ENCODE results near the gene SNX12. TPM values are rescaled to one million over a fixed set of nuclear protein-coding genes. Genes with fewer than 3 reads are reported as not detected.

Gene SNX12
- total RNA-seq (10 to 100 TPM; 42.0 to 67.7 TPM), polyA plus RNA-seq (10 to 100 TPM; 22.7 to 35.1 TPM)
- long read RNA-seq, donor 1, transcript SNX12-202 (4 exons, 2,376 nt), result major isoform, 18 of 18 reads
- long read RNA-seq, donor 1, partial matches to known transcripts, result 0 of 18 reads
- long read RNA-seq, donor 1, other reads (novel, unspliced or antisense), result 0 of 18 reads
- long read RNA-seq, donor 2, partial matches to known transcripts, result 0 of 1 reads
- long read RNA-seq, donor 2, other reads (novel, unspliced or antisense), result 0 of 1 reads
- long read RNA-seq, donor 3, partial matches to known transcripts, result 0 of 1 reads
- long read RNA-seq, donor 3, other reads (novel, unspliced or antisense), result 0 of 1 reads
- long read RNA-seq, donor 4, partial matches to known transcripts, result 0 of 3 reads
- long read RNA-seq, donor 4, other reads (novel, unspliced or antisense), result 0 of 3 reads
- long read RNA-seq, donor 5, transcript SNX12-202 (4 exons, 2,376 nt), result major isoform, 12 of 12 reads
- long read RNA-seq, donor 5, partial matches to known transcripts, result 0 of 12 reads
- long read RNA-seq, donor 5, other reads (novel, unspliced or antisense), result 0 of 12 reads

- H3K4me3 ChIP-seq, result peak within 1 kb of the TSS; percentile 51
- DNase-seq (peak; percentile 93 to 96 (median 95)), ATAC-seq (ENCODE audit: insufficient read depth, low FRiP score) (peak; percentile 98)
- H3K4me1 ChIP-seq (ENCODE audit: control insufficient read depth in 5 of 5, insufficient read depth in 5 of 5, low read length in 5 of 5), result peaks cover 0 to 4% (median 0%) of the 10 kb centered on the region in 5 donors
- no peaks in the 10 kb centered on the region for H3K36me3 ChIP-seq (ENCODE audit: control insufficient read depth in 4 of 4, insufficient read depth in 4 of 4, low read length in 4 of 4)
- peak within 1 kb of the TSS; percentile 82 for H3K27ac ChIP-seq (ENCODE audit: low read depth in 1 of 2, low read length in 1 of 2)
- H3K27me3 ChIP-seq (ENCODE audit: control insufficient read depth in 3 of 3, insufficient read depth in 3 of 3, low read length in 2 of 3), result no peaks in the 10 kb centered on the region
- peak; percentile 44 for TF ChIP-seq CTCF (IDR thresholded peaks at IDR 0.05; ENCODE audit: control extremely low read depth, extremely low read depth)
- H3K9me3 ChIP-seq (ENCODE audit: control insufficient read depth in 4 of 4, insufficient read depth in 3 of 4, low read length in 3 of 4), result peaks cover 0 to 4% (median 0%) of the 10 kb centered on the region in 4 donors
- H3K9ac ChIP-seq (ENCODE audit: insufficient read depth in 1 of 2, low read length in 2 of 2), result peak within 1 kb of the TSS; percentile 11 to 82
- 0 to 34% methylated on average over 33 to 73 of the region's 73 CpGs for WGBS, 2 donors
Measured at GRCh38 chrX:71068044-71068918, at the start of gene SNX12. Gene SNX12, minus strand, starts transcription at chrX:71068334. Its CDS starts 28 bp downstream, at chrX:71068306.

- peaks cover 0 to 7% (median 3%) of the 10 kb centered on the region in 5 donors for H3K4me1 ChIP-seq (ENCODE audit: control insufficient read depth in 5 of 5, insufficient read depth in 5 of 5, low read length in 5 of 5)
- no peak overlapping the region for H3K4me3 ChIP-seq
- ATAC-seq (ENCODE audit: insufficient read depth, low FRiP score) (no peak), DNase-seq (no peak)
- H3K9me3 ChIP-seq (ENCODE audit: control insufficient read depth in 4 of 4, insufficient read depth in 3 of 4, low read length in 3 of 4), result peaks cover 0 to 2% (median 0%) of the 10 kb centered on the region in 4 donors
- no peak for TF ChIP-seq CTCF (IDR thresholded peaks at IDR 0.05; ENCODE audit: control extremely low read depth, extremely low read depth)
- H3K36me3 ChIP-seq (ENCODE audit: control insufficient read depth in 4 of 4, insufficient read depth in 4 of 4, low read length in 4 of 4), result peaks cover 6 to 21% (median 11%) of the 10 kb centered on the region in 4 donors
- WGBS, 2 donors, result 74 to 90% methylated on average over 10 of the region's 10 CpGs
- H3K27ac ChIP-seq (ENCODE audit: low read depth in 1 of 2, low read length in 1 of 2), result no peak overlapping the region
- H3K9ac ChIP-seq (ENCODE audit: insufficient read depth in 1 of 2, low read length in 2 of 2), result no peak overlapping the region
- no peaks in the 10 kb centered on the region for H3K27me3 ChIP-seq (ENCODE audit: control insufficient read depth in 3 of 3, insufficient read depth in 3 of 3, low read length in 2 of 3)
Measured at GRCh38 chrX:71117358-71117757, 49.2 kb upstream of the SNX12 start.

- DNase-seq (no peak), ATAC-seq (ENCODE audit: insufficient read depth, low FRiP score) (no peak)
- TF ChIP-seq CTCF (IDR thresholded peaks at IDR 0.05; ENCODE audit: control extremely low read depth, extremely low read depth), result no peak
- peaks cover 0 to 2% (median 0%) of the 10 kb centered on the region in 3 donors for H3K27me3 ChIP-seq (ENCODE audit: control insufficient read depth in 3 of 3, insufficient read depth in 3 of 3, low read length in 2 of 3)
- peak overlapping the region in 1 of 2 donors; percentile 46 for H3K27ac ChIP-seq (ENCODE audit: low read depth in 1 of 2, low read length in 1 of 2)
- no peaks in the 10 kb centered on the region for H3K36me3 ChIP-seq (ENCODE audit: control insufficient read depth in 4 of 4, insufficient read depth in 4 of 4, low read length in 4 of 4)
- H3K9ac ChIP-seq (ENCODE audit: insufficient read depth in 1 of 2, low read length in 2 of 2), result no peak overlapping the region
- no peak overlapping the region for H3K4me3 ChIP-seq
- H3K4me1 ChIP-seq (ENCODE audit: control insufficient read depth in 5 of 5, insufficient read depth in 5 of 5, low read length in 5 of 5), result peaks cover 0 to 5% (median 0%) of the 10 kb centered on the region in 5 donors
- peaks cover 0 to 2% (median 0%) of the 10 kb centered on the region in 4 donors for H3K9me3 ChIP-seq (ENCODE audit: control insufficient read depth in 4 of 4, insufficient read depth in 3 of 4, low read length in 3 of 4)
- 39 to 45% methylated on average over 5 of the region's 5 CpGs for WGBS, 2 donors
Measured at GRCh38 chrX:71111921-71112431, 43.8 kb upstream of the SNX12 start.
